ENCODE results near the gene SENP8.
A peak's percentile ranks its signal among the peaks of the same experiment; 100 is the strongest.

Gene SENP8

GRCh38 chr15:72139667-72140066, 21.5 kb downstream of the SENP8 start:
- DNase-seq (ENCODE audit: extremely low read depth, insufficient read length): no peak
- no peaks in the 10 kb centered on the region for H3K36me3 ChIP-seq (ENCODE audit: control insufficient read depth, insufficient read depth, low read length)
- TF ChIP-seq, protein P1, sequence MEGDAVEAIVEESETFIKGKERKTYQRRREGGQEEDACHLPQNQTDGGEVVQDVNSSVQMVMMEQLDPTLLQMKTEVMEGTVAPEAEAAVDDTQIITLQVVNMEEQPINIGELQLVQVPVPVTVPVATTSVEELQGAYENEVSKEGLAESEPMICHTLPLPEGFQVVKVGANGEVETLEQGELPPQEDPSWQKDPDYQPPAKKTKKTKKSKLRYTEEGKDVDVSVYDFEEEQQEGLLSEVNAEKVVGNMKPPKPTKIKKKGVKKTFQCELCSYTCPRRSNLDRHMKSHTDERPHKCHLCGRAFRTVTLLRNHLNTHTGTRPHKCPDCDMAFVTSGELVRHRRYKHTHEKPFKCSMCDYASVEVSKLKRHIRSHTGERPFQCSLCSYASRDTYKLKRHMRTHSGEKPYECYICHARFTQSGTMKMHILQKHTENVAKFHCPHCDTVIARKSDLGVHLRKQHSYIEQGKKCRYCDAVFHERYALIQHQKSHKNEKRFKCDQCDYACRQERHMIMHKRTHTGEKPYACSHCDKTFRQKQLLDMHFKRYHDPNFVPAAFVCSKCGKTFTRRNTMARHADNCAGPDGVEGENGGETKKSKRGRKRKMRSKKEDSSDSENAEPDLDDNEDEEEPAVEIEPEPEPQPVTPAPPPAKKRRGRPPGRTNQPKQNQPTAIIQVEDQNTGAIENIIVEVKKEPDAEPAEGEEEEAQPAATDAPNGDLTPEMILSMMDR (IDR thresholded peaks at IDR 0.05; ENCODE audit: insufficient read depth, low read length, poor library complexity, severe bottlenecking): no peak
- no peaks in the 10 kb centered on the region for H3K27me3 ChIP-seq (replicated peaks; ENCODE audit: control insufficient read depth, insufficient read depth, low read length)
- no peak overlapping the region for H3K4me3 ChIP-seq (replicated peaks; ENCODE audit: low read depth, low read length)

DNA sequence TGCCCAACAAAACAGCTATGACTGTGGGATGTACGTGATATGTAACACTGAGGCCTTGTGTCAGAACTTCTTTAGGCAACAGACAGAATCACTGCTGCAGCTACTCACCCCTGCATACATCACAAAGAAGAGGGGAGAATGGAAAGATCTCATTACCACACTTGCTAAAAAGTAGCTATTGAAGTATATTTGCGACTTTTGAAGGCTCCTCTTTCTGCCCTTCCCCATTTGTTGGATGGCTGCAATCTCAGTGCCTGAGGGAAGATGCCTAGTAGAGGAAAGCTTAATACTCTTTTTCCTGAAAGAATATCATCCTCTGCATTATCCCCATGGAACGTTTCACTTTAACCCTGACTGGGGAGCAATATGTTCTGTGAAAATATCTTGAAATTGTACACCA, 21.9 kb downstream of the SENP8 start:
- H3K4me3 ChIP-seq (replicated peaks; ENCODE audit: low read depth, low read length): no peak overlapping the region
- TF ChIP-seq, protein P1 (IDR thresholded peaks at IDR 0.05; ENCODE audit: insufficient read depth, low read length, poor library complexity, severe bottlenecking): no peak

DNA sequence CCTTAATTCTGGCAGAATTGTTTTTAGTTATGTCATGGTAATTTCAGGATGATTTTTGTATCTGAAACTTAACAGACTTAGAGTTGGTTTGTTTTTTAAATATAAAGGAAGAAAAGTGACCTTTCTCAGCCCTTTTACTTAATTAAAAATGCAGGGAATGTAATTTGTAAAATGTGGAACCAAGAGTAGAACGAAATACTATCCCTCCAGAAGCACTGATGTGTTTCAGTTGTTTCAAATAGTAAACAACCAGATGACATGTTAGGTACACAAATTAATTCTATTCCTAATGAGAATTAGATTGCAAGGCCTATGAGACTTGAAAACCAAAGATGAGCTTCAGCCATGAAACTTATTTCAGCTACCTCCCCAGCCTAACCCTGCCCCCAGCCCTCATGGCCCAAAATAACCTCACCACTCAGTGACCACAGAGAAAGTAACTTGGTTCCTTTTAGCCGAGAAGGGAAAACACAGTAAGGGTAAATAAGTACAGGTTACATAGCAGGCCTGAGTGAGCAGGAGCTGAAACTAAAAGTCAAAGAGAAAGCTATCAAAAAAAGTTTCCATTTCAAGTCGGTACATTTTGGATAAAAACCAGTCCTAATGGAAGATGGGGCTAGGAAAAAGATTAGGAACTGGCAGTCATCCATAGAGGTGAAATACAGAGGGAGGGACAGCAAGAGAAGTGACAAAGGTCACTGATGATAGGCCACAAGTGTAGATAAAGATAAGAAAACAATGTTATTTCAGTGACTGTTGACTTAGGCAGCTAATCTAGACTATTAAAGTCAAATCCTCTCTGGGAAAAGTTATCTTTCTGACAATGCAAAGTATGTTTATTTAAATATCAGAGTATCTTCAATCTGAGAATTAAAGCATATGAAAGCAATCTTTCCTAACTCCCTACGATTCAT, 23.2 kb downstream of the SENP8 start:
- Histone ChIP-seq H3K27me3 (replicated peaks; ENCODE audit: control insufficient read depth, insufficient read depth, low read length) (no peaks in the 10 kb centered on the region), H3K4me3 (replicated peaks; ENCODE audit: low read depth, low read length) (peak overlapping the region; percentile 7), H3K36me3 (ENCODE audit: control insufficient read depth, insufficient read depth, low read length) (no peaks in the 10 kb centered on the region)
- TF ChIP-seq, protein P1 (IDR thresholded peaks at IDR 0.05; ENCODE audit: insufficient read depth, low read length, poor library complexity, severe bottlenecking): no peak
- peak; percentile 77 for DNase-seq (ENCODE audit: extremely low read depth, insufficient read length)

More for the DNA sequence above, 21.9 kb downstream of the SENP8 start:
- no peaks in the 10 kb centered on the region for H3K27me3 ChIP-seq (replicated peaks; ENCODE audit: control insufficient read depth, insufficient read depth, low read length)
- no peaks in the 10 kb centered on the region for H3K36me3 ChIP-seq (ENCODE audit: control insufficient read depth, insufficient read depth, low read length)
- DNase-seq (ENCODE audit: extremely low read depth, insufficient read length): no peak

GRCh38 chr15:72146221-72146620, 28.0 kb downstream of the SENP8 start:
- H3K27me3 ChIP-seq (replicated peaks; ENCODE audit: control insufficient read depth, insufficient read depth, low read length): no peaks in the 10 kb centered on the region
- H3K36me3 ChIP-seq (ENCODE audit: control insufficient read depth, insufficient read depth, low read length): no peaks in the 10 kb centered on the region
- no peak for DNase-seq (ENCODE audit: extremely low read depth, insufficient read length)
- TF ChIP-seq, protein P1 (IDR thresholded peaks at IDR 0.05; ENCODE audit: insufficient read depth, low read length, poor library complexity, severe bottlenecking): no peak
- H3K4me3 ChIP-seq (replicated peaks; ENCODE audit: low read depth, low read length): no peak overlapping the region

DNA sequence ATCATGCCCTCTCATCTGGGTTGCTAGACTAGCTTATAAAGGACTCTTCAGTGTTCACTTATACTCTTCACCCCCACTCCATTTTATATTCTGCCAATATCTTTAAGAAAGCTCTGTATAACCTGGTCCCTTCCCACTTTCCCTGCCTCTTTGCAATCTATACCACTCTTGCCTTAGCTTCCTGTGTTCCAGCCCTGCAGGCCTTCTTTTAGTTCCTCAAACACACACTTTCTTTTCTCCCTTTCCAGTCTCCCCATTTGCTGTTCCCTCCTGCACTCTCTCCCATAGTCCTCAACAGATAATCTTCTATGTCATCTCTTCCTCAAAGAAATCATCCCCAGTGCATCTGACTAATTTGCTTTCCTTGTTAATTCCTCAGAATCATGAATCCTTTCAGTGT, 28.7 kb downstream of the SENP8 start:
- TF ChIP-seq, protein P1 (IDR thresholded peaks at IDR 0.05; ENCODE audit: insufficient read depth, low read length, poor library complexity, severe bottlenecking): no peak
- no peaks in the 10 kb centered on the region for H3K27me3 ChIP-seq (replicated peaks; ENCODE audit: control insufficient read depth, insufficient read depth, low read length)
- no peak for DNase-seq (ENCODE audit: extremely low read depth, insufficient read length)
- no peak overlapping the region for H3K4me3 ChIP-seq (replicated peaks; ENCODE audit: low read depth, low read length)
- no peaks in the 10 kb centered on the region for H3K36me3 ChIP-seq (ENCODE audit: control insufficient read depth, insufficient read depth, low read length)

All from GM06990 (cell line).